ENCODE data around the gene RSU1. TPM values are rescaled to one million over a fixed set of nuclear protein-coding genes. Genes with fewer than 3 reads are reported as not detected.

The RSU1 gene
- total and polyA plus RNA-seq, 2 of the 13 experiments (the other 11 are each of a cell fraction or from before 2014, with no cell fraction given), result 32.3 to 35.1 TPM

DNA sequence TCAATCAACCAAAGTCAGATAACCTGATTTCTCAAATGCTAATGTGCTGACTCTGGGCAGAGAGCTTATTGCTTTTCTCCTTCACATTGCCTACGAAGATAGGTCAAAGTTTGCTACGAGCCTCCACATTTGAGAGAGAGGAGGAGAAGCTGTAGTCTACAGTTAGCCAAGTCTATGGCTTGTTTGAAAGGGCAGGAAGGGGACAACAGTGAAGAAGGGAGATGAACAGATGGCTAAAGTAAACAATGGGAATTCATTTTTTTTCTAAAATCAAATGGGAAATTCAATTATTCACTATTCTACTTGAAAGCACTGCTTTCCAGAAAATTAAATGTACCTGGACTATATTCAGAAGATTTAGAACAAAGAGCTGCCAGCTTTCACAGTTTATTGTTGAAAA, 168.9 kb downstream of the RSU1 start:
- TF ChIP-seq DPF2 (CRISPR knock-in tag; IDR thresholded peaks at IDR 0.05; ENCODE audit: borderline replicate concordance, low read depth) (no peak), MTF2 (CRISPR knock-in tag; IDR thresholded peaks at IDR 0.05; ENCODE audit: borderline replicate concordance) (no peak), ZNF670 (CRISPR knock-in tag; IDR thresholded peaks at IDR 0.05; ENCODE audit: borderline replicate concordance) (no peak), CHD4 (IDR thresholded peaks at IDR 0.05; ENCODE audit: borderline replicate concordance, low read length) (no peak), ZSCAN22 (CRISPR knock-in tag; IDR thresholded peaks at IDR 0.05) (no peak), CHCHD3 (CRISPR knock-in tag; IDR thresholded peaks at IDR 0.05) (no peak)
- TF ChIP-seq, protein P1, sequence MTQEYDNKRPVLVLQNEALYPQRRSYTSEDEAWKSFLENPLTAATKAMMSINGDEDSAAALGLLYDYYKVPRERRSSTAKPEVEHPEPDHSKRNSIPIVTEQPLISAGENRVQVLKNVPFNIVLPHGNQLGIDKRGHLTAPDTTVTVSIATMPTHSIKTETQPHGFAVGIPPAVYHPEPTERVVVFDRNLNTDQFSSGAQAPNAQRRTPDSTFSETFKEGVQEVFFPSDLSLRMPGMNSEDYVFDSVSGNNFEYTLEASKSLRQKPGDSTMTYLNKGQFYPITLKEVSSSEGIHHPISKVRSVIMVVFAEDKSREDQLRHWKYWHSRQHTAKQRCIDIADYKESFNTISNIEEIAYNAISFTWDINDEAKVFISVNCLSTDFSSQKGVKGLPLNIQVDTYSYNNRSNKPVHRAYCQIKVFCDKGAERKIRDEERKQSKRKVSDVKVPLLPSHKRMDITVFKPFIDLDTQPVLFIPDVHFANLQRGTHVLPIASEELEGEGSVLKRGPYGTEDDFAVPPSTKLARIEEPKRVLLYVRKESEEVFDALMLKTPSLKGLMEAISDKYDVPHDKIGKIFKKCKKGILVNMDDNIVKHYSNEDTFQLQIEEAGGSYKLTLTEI (CRISPR knock-in tag; conservative IDR thresholded peaks at IDR 0.05), result no peak
- TF ChIP-seq, protein P2, sequence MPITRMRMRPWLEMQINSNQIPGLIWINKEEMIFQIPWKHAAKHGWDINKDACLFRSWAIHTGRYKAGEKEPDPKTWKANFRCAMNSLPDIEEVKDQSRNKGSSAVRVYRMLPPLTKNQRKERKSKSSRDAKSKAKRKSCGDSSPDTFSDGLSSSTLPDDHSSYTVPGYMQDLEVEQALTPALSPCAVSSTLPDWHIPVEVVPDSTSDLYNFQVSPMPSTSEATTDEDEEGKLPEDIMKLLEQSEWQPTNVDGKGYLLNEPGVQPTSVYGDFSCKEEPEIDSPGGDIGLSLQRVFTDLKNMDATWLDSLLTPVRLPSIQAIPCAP (CRISPR knock-in tag; IDR thresholded peaks at IDR 0.05; ENCODE audit: low read depth), result no peak
- 95% methylated on average over 2 of the region's 2 CpGs for WGBS (ENCODE audit: low lambda C conversion rate)
- Histone ChIP-seq H3K36me3 (replicated peaks in 1 of 2; ENCODE audit: control insufficient read depth in 1 of 2, insufficient read depth in 2 of 2, low read length in 2 of 2) (no peaks in the 10 kb centered on the region), H3K79me2 (ENCODE audit: insufficient read depth, low read length) (no peaks in the 10 kb centered on the region), H2AFZ (ENCODE audit: low read length) (no peak overlapping the region), H3K27ac (ENCODE audit: extremely low read length, insufficient read depth, low read length) (no peak overlapping the region), H3K9ac (ENCODE audit: insufficient read depth, low read depth, low read length) (no peak overlapping the region), H3K4me3 (replicated peaks in 1 of 3; ENCODE audit: insufficient read depth in 1 of 3, low read depth in 2 of 3, low read length in 3 of 3) (no peak overlapping the region), H3K4me1 (ENCODE audit: insufficient read depth, low read length) (no peaks in the 10 kb centered on the region), H3K4me2 (ENCODE audit: low read depth, low read length) (no peak overlapping the region), H4K20me1 (ENCODE audit: insufficient read depth, low read length) (no peaks in the 10 kb centered on the region), H3K9me3 (ENCODE audit: low read length) (no peaks in the 10 kb centered on the region), H3K27me3 (ENCODE audit: control insufficient read depth in 1 of 2, insufficient read depth in 2 of 2, low read length in 2 of 2) (no peaks in the 10 kb centered on the region)
- in situ Hi-C loops (cut with HindIII; ENCODE audit: extremely low pct_ligation_motif_present, low pct_unique_long_range_greater_than_20kb), result no loop called here
- CTCF ChIA-PET (ENCODE audit: low intra/inter-chr PET ratio, low total read pairs), result no interaction called here
- intact Hi-C loops (cut with micrococcal nuclease; ENCODE audit: unreplicated experiment), result no loop called here
- no TSS peak for BruUV-seq (replicated peaks)
- ATAC-seq (no peak), FAIRE-seq (no peak), DNase-seq (ENCODE audit: low spot score) (no peak)
- POLR2A ChIA-PET, result no interaction called here

Measured in HepG2 (cell line).